Measurements from ENCODE around the gene BCL7C. TPM values are rescaled to one million over a fixed set of nuclear protein-coding genes. Genes with fewer than 3 reads are reported as not detected.
"Not testable (repeated sequence)": the region's sequence is repeated elsewhere in the genome, so short reads cannot be mapped to it uniquely, and the experiment has no call there.

Gene BCL7C
- total RNA-seq, 1 donor from 2014 or later = 35.0 TPM

DNA sequence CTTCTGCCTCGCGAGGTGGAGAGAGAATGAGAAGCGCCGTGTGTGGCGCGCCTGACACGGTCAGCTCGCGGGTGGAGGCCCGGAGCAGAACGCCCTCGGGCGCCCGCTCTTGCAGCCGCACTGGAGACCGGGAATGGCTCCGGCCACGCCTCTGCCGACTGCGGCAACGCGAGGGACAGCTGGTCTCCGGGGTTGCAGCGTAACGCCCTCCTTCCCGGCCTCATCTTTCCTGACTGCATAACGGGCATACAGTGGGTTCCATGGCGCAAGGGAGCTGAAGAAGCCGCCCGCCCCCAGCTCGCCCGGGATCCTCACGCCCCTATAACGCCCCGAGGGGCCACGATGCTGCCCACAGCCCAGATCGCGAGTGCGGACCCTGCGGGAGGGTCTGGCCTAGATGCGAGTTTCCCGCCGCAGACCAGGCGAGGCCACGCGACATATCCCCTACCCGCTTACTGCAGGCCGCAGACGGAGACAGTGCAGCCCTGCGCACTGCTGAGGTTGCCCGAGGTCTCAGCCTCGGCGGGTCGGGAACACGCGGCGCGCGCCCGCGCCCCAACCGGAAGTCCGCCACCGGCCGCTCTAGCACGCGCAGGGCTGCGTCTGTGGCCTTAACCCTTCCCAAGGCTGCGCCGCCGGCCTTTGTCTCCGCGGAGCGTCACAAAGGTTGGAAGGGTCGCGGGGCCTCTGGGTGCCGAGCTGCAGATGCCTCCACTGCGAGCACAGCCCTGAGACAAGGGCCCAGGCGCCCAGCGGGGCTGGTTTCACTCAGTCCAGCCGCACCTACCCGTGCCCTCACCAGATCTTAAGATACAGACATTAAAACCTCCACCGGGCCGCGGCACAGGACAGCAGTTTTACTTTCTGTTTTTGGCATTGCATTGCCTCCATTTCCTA is 18.8 kb downstream of the BCL7C start:
- H3K4me3 Mint-ChIP-seq = peak overlapping the region; percentile 99
- peaks cover 17% of the 10 kb centered on the region for H3K36me3 Mint-ChIP-seq
- TF ChIP-seq, protein P1, sequence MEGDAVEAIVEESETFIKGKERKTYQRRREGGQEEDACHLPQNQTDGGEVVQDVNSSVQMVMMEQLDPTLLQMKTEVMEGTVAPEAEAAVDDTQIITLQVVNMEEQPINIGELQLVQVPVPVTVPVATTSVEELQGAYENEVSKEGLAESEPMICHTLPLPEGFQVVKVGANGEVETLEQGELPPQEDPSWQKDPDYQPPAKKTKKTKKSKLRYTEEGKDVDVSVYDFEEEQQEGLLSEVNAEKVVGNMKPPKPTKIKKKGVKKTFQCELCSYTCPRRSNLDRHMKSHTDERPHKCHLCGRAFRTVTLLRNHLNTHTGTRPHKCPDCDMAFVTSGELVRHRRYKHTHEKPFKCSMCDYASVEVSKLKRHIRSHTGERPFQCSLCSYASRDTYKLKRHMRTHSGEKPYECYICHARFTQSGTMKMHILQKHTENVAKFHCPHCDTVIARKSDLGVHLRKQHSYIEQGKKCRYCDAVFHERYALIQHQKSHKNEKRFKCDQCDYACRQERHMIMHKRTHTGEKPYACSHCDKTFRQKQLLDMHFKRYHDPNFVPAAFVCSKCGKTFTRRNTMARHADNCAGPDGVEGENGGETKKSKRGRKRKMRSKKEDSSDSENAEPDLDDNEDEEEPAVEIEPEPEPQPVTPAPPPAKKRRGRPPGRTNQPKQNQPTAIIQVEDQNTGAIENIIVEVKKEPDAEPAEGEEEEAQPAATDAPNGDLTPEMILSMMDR (conservative IDR thresholded peaks at IDR 0.05) = peak; percentile 16
- H3K27ac Mint-ChIP-seq = peak overlapping the region; percentile 99
- no peaks in the 10 kb centered on the region for H3K9me3 Mint-ChIP-seq
- no peaks in the 10 kb centered on the region for H3K27me3 Mint-ChIP-seq
- peak; percentile 95 for DNase-seq (ENCODE audit: extremely low spot score, unreplicated experiment)
- H3K4me1 Mint-ChIP-seq (ENCODE audit: unreplicated experiment) = peaks cover 13% of the 10 kb centered on the region

DNA sequence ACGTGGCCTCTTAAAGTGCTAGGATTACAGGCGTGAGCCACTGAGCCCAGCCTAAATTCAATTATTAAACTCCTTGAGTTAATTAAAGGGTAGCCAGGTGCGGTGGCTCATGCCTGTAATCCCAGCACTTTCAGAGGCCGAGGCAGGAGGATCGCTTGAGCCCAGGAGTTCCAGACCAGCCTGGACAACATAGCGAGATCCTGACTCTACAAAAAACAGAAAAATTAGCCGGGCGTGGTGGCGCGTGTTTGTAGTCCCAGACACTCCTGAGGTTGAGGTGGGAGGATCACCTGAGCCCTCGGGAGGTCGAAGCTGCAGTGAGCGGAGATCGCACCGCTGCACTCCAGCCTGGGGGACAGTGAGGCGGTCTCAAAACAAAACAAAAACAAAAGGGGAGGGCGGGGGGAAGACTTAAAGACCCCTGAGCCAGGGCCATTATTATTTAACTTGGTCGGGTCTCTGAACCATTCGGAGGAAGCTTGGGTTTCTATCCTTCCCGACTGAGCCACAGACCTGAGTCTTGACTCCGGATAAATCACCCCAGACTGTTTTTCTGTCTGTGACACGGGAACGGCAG is 19.5 kb downstream of the BCL7C start:
- TF ChIP-seq, protein P1 (conservative IDR thresholded peaks at IDR 0.05) = no peak
- H3K9me3 Mint-ChIP-seq = no peaks in the 10 kb centered on the region
- peaks cover 13% of the 10 kb centered on the region for H3K4me1 Mint-ChIP-seq (ENCODE audit: unreplicated experiment)
- DNase-seq (ENCODE audit: extremely low spot score, unreplicated experiment) = no peak
- H3K4me3 Mint-ChIP-seq = peak overlapping the region; percentile 99
- H3K36me3 Mint-ChIP-seq = peaks cover 17% of the 10 kb centered on the region
- peak overlapping the region; percentile 99 for H3K27ac Mint-ChIP-seq
- no peaks in the 10 kb centered on the region for H3K27me3 Mint-ChIP-seq

DNA sequence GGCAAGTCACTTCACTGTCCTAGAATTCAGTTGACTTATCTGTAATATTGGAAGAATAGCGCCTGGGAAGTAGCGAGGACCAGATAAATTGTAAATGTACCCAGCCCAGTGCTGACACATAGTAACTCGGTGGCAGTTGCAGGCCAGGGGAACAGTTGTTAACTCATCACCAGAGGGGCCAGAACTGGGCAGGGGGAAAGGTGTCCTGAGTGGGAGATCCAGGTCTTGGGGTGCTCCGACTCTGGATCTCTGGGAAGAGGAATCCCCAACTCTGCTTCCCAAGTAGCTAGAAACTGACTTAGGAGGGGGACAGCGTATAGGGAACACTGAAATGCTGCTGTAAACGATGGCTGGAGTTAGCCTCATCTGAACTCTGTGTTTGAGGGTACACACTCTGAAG is 23.0 kb downstream of the BCL7C start:
- H3K36me3 Mint-ChIP-seq = peaks cover 6% of the 10 kb centered on the region
- TF ChIP-seq, protein P1 (conservative IDR thresholded peaks at IDR 0.05) = no peak
- H3K4me3 Mint-ChIP-seq = no peak overlapping the region
- H3K4me1 Mint-ChIP-seq (ENCODE audit: unreplicated experiment) = peaks cover 1% of the 10 kb centered on the region
- H3K9me3 Mint-ChIP-seq = no peaks in the 10 kb centered on the region
- H3K27ac Mint-ChIP-seq = no peak overlapping the region
- H3K27me3 Mint-ChIP-seq = no peaks in the 10 kb centered on the region
- DNase-seq (ENCODE audit: extremely low spot score, unreplicated experiment) = no peak

DNA sequence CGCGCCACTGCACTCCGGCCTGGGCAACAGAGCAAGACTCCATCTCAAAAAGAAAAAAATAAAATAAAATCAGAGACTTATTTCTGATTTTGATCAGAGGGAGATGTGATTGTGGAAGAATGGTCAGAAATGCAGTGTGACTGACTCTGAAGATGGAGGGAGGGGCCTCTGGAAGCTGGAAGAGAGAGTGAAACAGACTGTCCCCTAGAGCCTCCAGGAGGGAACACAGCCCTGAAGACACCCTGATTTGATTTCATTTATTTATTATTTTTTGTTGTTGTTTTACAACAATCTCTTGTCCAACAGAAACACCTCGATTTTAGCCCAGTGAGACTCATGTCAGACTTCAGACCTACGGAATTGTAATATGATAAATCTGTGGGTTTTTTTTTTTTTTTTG is 26.1 kb downstream of the BCL7C start:
- no peak for DNase-seq (ENCODE audit: extremely low spot score, unreplicated experiment)
- Mint-ChIP-seq H3K36me3 (no peaks in the 10 kb centered on the region), H3K4me3 (no peak overlapping the region), H3K4me1 (ENCODE audit: unreplicated experiment) (no peaks in the 10 kb centered on the region), H3K27me3 (no peaks in the 10 kb centered on the region), H3K27ac (no peak overlapping the region), H3K9me3 (no peaks in the 10 kb centered on the region)
- TF ChIP-seq, protein P1 (conservative IDR thresholded peaks at IDR 0.05) = peak; percentile 46

DNA sequence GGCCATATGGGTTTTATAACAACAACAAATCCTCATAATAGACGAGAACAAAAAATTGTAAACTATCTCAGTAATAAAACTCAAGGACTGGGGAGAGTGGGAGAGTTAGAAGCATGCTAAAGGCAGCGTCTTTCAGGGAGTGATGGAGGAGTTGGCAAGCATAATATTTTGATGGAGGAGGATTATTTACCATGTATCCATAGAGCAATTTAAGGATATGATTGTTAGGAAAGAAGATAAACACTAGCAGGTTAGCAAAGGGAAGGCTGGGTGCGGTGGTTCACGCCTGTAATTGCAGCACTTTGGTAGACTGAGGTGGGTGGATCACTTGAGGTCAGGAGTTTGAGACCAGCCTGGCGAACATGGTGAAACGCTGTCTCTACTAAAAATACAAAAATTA is 27.8 kb downstream of the BCL7C start:
- Mint-ChIP-seq H3K4me1 (ENCODE audit: unreplicated experiment) (no peaks in the 10 kb centered on the region), H3K27me3 (no peaks in the 10 kb centered on the region), H3K36me3 (no peaks in the 10 kb centered on the region), H3K4me3 (no peak overlapping the region), H3K9me3 (no peaks in the 10 kb centered on the region), H3K27ac (no peak overlapping the region)
- no peak for DNase-seq (ENCODE audit: extremely low spot score, unreplicated experiment)
- TF ChIP-seq, protein P1 (conservative IDR thresholded peaks at IDR 0.05) = no peak

- not testable (repeated sequence) for H3K4me1 Mint-ChIP-seq (ENCODE audit: unreplicated experiment); DNase-seq (ENCODE audit: extremely low spot score, unreplicated experiment); H3K36me3 Mint-ChIP-seq; H3K27me3 Mint-ChIP-seq; H3K4me3 Mint-ChIP-seq; H3K9me3 Mint-ChIP-seq; H3K27ac Mint-ChIP-seq
These were observed 30.7 kb downstream of the BCL7C start for GRCh38 chr16:30863178-30863577.

DNA sequence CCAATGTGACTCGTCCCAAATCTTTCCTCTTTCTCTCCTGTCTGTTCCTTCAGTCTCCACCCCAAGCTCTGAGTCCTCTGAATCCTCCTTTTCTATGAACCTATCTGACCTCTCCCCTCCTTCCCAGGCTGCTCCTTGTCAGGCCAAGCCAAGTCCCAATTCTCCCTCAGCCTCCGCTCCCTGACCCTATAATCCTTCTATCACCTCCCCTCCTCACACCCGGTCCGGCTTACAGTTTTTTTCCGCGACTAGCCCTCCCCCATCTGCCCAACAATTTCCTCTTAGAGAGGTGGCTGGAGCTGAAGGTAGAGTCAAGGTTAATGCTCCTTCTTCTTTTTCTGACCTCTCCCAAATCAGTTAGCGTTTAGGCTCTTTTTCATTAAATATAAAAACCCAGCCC is 33.1 kb downstream of the BCL7C start:
- not testable (repeated sequence) for H3K27me3 Mint-ChIP-seq; H3K4me1 Mint-ChIP-seq (ENCODE audit: unreplicated experiment); H3K4me3 Mint-ChIP-seq; DNase-seq (ENCODE audit: extremely low spot score, unreplicated experiment); H3K36me3 Mint-ChIP-seq; H3K27ac Mint-ChIP-seq; H3K9me3 Mint-ChIP-seq
